Measurements from ENCODE around the gene RGS12.

Gene RGS12

GRCh38 chr4:3247399-3248177 is 45.2 kb upstream of the RGS12 start:
- DNase-seq (ENCODE audit: low spot score): no peak

GRCh38 chr4:3248178-3248480 is 44.7 kb upstream of the RGS12 start:
- no peak for DNase-seq (ENCODE audit: low spot score)
- no peak for TF ChIP-seq CTCF (IDR thresholded peaks at IDR 0.05; ENCODE audit: extremely low read depth, missing control alignments)

More at GRCh38 chr4:3247399-3248177, 45.2 kb upstream of the RGS12 start:
- TF ChIP-seq CTCF (IDR thresholded peaks at IDR 0.05; ENCODE audit: extremely low read depth, missing control alignments): no peak

GRCh38 chr4:3248811-3249661 is 43.8 kb upstream of the RGS12 start, which contains the start of gene MSANTD1:
Gene MSANTD1, plus strand, starts transcription at chr4:3249159. Its CDS starts 64 bp downstream, at chr4:3249223.
- no peak for TF ChIP-seq CTCF (IDR thresholded peaks at IDR 0.05; ENCODE audit: extremely low read depth, missing control alignments)
- no peak for DNase-seq (ENCODE audit: low spot score)

- no peak for TF ChIP-seq CTCF (IDR thresholded peaks at IDR 0.05; ENCODE audit: extremely low read depth, missing control alignments)
- no peak for DNase-seq (ENCODE audit: low spot score)
Observed at GRCh38 chr4:3249711-3250437, 42.9 kb upstream of the RGS12 start.

GRCh38 chr4:3250438-3250955 is 42.3 kb upstream of the RGS12 start:
- DNase-seq (ENCODE audit: low spot score): no peak
- no peak for TF ChIP-seq CTCF (IDR thresholded peaks at IDR 0.05; ENCODE audit: extremely low read depth, missing control alignments)

- DNase-seq (ENCODE audit: low spot score): no peak
- TF ChIP-seq CTCF (IDR thresholded peaks at IDR 0.05; ENCODE audit: extremely low read depth, missing control alignments): no peak
Observed at GRCh38 chr4:3250956-3251690, 41.7 kb upstream of the RGS12 start.
